HL-60 (cell line): ENCODE measurements around the gene TICAM2.

Source experiments
- DNase-seq, 2 experiments: peaks; one replicate each; pipeline ENCODE4 v3.0.0-alpha.2; 2010 to 2020; ENCODE audit warnings: low read depth in 1 of 2, low spot score in 1 of 2
- H3K27ac ChIP-seq: fragments of 250-450 bp; sonication (Bioruptor Pico); replicated peaks from 2 replicates; pipeline ENCODE4 v1.5.1; 2020; ENCODE audit warnings: mild to moderate bottlenecking, moderate library complexity
- H3K27me3 ChIP-seq: fragments of 250-450 bp; sonication (Bioruptor Pico); 2 replicates; pipeline ENCODE4 v1.5.1; 2021; ENCODE audit warnings: mild to moderate bottlenecking, moderate library complexity; ENCODE audit not compliant: insufficient read depth, poor library complexity, severe bottlenecking
- H3K4me3 ChIP-seq: replicated peaks from 2 replicates; pipeline ENCODE4 v1.5.1; 2011; ENCODE audit warnings: mild to moderate bottlenecking, control low read depth, low read length; ENCODE audit not compliant: insufficient read depth
- CTCF ChIP-seq: IDR thresholded peaks from one replicate; pipeline ENCODE4 v1.5.1; 2011; ENCODE audit warnings: low read length, control low read depth, inconsistent platforms; ENCODE audit not compliant: insufficient read depth
- GABPA ChIP-seq: IDR thresholded peaks from 2 replicates; pipeline ENCODE4 v1.6.1; 2012; ENCODE audit warnings: low read depth
- POLR2AphosphoS5 ChIP-seq: IDR thresholded peaks from 2 replicates; pipeline ENCODE4 v1.6.1; 2012; ENCODE audit warnings: low read depth
- REST ChIP-seq: IDR thresholded peaks from 2 replicates; pipeline ENCODE4 v1.6.1; 2012; ENCODE audit warnings: low read depth; ENCODE audit not compliant: insufficient replicate concordance
- SPI1 ChIP-seq: IDR thresholded peaks from 2 replicates; pipeline ENCODE4 v1.6.1; 2012; ENCODE audit warnings: low read depth, mild to moderate bottlenecking, borderline replicate concordance

Gene TICAM2

GRCh38 chr5:115589043-115589442, 13.2 kb downstream of the TICAM2 start:
- Histone ChIP-seq H3K4me3 (no peak overlapping the region), H3K27me3 (no peaks in the 10 kb centered on the region), H3K27ac (no peak overlapping the region)
- DNase-seq = no peak
- TF ChIP-seq SPI1 (no peak), GABPA (no peak), REST (no peak), POLR2AphosphoS5 (no peak), CTCF (no peak)

GRCh38 chr5:115588640-115589039, 13.6 kb downstream of the TICAM2 start:
- TF ChIP-seq REST (no peak), GABPA (no peak), POLR2AphosphoS5 (no peak), SPI1 (no peak), CTCF (no peak)
- Histone ChIP-seq H3K27me3 (no peaks in the 10 kb centered on the region), H3K4me3 (no peak overlapping the region), H3K27ac (no peak overlapping the region)
- no peak for DNase-seq

GRCh38 chr5:115586525-115587146, 15.6 kb downstream of the TICAM2 start:
- Histone ChIP-seq H3K27me3 (no peaks in the 10 kb centered on the region), H3K27ac (no peak overlapping the region), H3K4me3 (no peak overlapping the region)
- DNase-seq = no peak
- TF ChIP-seq CTCF = no peak
- no peak for TF ChIP-seq SPI1
- no peak for TF ChIP-seq REST
- no peak for TF ChIP-seq POLR2AphosphoS5
- no peak for TF ChIP-seq GABPA
